GM06990 (cell line): Measurements from ENCODE around the gene GOLGA6L10.

Experiments used
- DNase-seq: peaks from one replicate; pipeline ENCODE4 v3.0.0-alpha.2; 2011; ENCODE audit not compliant: insufficient read length; ENCODE audit errors: extremely low read depth
- H3K27me3 ChIP-seq: replicated peaks from 2 replicates; pipeline ENCODE4 v1.6.0; 2011; ENCODE audit warnings: low read length; ENCODE audit not compliant: control insufficient read depth, insufficient read depth
- H3K36me3 ChIP-seq: 2 replicates; pipeline ENCODE4 v1.5.1; 2011; ENCODE audit warnings: low read length; ENCODE audit not compliant: control insufficient read depth, insufficient read depth
- H3K4me3 ChIP-seq: replicated peaks from 2 replicates; pipeline ENCODE4 v1.5.1; 2011; ENCODE audit warnings: low read depth, mild to moderate bottlenecking, control low read depth, low read length
- TF ChIP-seq, protein P1 (sequence below): IDR thresholded peaks from 2 replicates; pipeline ENCODE4 v1.5.1; 2011; ENCODE audit warnings: low read length, control low read depth, mild to moderate bottlenecking, inconsistent platforms; ENCODE audit not compliant: insufficient read depth, poor library complexity, severe bottlenecking

Gene GOLGA6L10

DNA sequence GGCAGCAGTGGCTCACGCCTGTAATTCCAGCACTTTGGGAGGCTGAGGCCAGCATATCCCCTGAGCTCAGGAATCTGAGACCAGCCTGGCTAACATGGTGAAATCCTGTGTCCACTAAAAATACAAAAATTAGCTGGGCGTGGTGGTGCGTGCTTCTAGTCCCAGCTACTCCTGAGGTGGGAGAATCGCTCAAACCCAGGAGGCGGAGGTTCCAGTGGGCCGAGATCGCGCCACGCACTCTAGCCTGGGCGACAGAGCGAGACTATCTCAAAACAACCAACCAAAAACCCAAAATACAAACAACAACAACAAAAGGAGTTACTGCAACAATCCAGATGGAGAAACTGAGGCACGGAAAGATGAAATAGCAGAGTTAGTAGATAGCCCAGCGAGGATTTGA lies 51.2 kb downstream of the GOLGA6L10 start:
- H3K36me3 ChIP-seq = no peaks in the 10 kb centered on the region
- TF ChIP-seq, protein P1, sequence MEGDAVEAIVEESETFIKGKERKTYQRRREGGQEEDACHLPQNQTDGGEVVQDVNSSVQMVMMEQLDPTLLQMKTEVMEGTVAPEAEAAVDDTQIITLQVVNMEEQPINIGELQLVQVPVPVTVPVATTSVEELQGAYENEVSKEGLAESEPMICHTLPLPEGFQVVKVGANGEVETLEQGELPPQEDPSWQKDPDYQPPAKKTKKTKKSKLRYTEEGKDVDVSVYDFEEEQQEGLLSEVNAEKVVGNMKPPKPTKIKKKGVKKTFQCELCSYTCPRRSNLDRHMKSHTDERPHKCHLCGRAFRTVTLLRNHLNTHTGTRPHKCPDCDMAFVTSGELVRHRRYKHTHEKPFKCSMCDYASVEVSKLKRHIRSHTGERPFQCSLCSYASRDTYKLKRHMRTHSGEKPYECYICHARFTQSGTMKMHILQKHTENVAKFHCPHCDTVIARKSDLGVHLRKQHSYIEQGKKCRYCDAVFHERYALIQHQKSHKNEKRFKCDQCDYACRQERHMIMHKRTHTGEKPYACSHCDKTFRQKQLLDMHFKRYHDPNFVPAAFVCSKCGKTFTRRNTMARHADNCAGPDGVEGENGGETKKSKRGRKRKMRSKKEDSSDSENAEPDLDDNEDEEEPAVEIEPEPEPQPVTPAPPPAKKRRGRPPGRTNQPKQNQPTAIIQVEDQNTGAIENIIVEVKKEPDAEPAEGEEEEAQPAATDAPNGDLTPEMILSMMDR = no peak
- H3K27me3 ChIP-seq = no peaks in the 10 kb centered on the region
- H3K4me3 ChIP-seq = no peak overlapping the region
- no peak for DNase-seq

DNA sequence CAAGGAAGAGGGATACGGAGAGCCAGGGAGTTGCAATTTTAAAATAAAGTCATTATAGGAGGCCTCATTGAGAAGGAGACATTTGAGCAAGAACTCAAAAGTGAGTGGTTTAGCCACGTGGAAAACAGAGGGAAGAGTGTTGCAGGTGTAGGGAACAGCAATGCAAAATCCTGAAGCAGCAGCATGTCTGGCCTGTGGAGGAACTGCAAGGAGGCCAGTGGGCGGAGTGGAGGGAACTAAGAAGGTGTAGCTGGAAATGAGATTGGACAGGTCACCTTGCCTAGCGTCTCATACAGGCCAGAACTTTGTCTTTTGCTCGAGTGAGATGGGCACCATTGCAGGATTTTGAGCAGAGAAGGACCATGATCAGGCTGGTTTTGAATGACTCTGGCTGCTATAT lies 51.7 kb downstream of the GOLGA6L10 start:
- H3K36me3 ChIP-seq = no peaks in the 10 kb centered on the region
- no peak for DNase-seq
- H3K27me3 ChIP-seq = no peaks in the 10 kb centered on the region
- TF ChIP-seq, protein P1 = no peak
- H3K4me3 ChIP-seq = no peak overlapping the region

DNA sequence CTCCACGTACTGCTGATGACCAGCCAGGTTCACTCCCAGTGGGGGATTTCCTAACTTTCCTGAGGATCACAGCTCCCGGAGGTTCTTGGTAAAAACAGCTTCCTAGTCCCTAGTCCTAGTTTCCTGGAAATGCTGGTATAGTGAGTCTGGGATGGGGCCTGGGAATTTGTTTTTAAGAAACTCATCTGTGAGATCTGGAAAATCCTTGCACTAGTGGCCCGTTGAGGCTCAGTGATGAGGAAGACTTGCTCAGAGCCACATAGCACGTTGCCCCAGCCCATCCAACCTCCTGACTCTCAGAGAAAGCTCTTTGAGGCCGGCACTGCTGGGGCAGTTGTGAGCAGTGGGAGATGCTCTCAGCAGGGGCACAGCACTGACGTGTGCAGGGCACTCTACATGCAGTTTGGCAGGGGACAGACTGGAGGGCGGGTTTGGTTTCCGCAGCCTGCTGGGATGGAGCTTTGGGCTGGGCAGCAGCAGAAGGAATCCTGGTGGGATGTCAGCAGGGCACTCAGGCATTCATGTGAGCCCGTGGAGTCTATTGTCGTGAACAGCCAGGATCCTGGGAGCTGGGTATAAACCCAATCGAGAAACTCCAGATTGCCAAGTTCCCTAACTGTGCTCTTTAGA lies 55.1 kb downstream of the GOLGA6L10 start:
- DNase-seq = no peak
- TF ChIP-seq, protein P1 = no peak
- Histone ChIP-seq H3K27me3 (no peaks in the 10 kb centered on the region), H3K4me3 (no peak overlapping the region), H3K36me3 (no peaks in the 10 kb centered on the region)

DNA sequence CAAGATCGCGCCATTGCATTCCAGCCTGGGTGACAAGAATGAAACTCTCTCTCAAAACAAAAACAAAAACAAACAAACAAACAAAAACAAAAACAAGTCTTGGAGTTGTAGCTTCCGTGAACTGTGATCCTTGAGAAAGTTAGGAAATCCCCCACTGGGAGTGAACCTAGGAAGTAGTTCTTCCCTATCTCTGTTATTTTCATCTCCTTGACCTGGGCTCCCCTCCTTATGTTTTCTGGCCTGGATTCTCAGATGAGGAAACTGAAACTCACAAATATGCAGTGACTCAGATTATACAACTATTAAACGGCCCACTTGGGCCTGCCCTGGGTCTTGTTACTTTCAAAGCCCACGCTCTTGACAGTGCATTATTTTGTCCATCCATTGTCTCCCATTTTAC lies 57.0 kb downstream of the GOLGA6L10 start:
- Histone ChIP-seq H3K4me3 (no peak overlapping the region), H3K36me3 (no peaks in the 10 kb centered on the region), H3K27me3 (no peaks in the 10 kb centered on the region)
- TF ChIP-seq, protein P1 = no peak
- DNase-seq = no peak
